ENCODE results near the gene WDR41. TPM values are rescaled to one million over a fixed set of nuclear protein-coding genes. Genes with fewer than 3 reads are reported as not detected.

The WDR41 gene
- total RNA-seq, 4 donors from 2014 or later = 23.2 to 55.7 (median 33.2) TPM

DNA sequence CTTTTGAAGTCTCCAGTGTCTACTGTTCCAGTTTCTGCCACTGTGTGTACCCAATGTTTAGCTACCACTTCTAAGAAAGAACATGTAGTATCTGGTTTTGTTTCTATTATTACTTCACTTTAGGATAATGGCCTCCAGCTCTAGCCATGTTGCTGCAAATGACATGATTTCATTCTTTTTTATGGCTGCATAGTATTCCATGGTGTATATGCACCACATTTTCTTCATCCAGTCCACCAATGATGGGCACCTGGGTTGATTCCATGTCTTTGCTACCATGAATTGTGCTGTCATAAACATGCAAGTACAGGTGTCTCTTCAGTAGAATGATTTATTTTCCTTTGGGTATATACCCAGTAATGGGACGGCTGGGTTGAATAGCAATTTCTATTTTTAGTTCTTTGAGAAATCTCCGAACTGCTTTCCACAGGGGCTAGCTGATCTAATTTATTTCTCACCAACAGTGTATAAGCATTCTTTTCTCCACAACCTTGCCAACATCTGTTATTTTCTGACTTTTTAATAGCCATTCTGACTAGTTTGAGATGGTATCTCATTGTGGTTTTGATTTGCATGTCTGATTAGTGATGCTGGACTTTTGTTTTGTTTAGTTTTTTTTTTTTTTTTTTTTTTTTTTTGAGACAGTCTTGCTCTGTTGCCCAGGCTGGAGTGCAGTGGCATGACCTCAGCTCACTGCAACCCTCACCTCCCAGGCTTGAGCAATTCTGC, 68.9 kb downstream of the WDR41 start:
- 40 to 52% methylated on average over 2 of the region's 2 CpGs for WGBS, 2 donors (ENCODE audit: low coverage in 1 of 2)
- Histone ChIP-seq H3K9me3 (no peaks in the 10 kb centered on the region), H3K4me3 (no peak overlapping the region), H3K27me3 (no peaks in the 10 kb centered on the region), H3K36me3 (peaks cover 0 to 20% of the 10 kb centered on the region in 2 donors), H3K4me1 (peaks cover 0 to 26% (median 7%) of the 10 kb centered on the region in 3 donors), H3K27ac (no peak overlapping the region)
- TF ChIP-seq POLR2A (IDR thresholded peaks at IDR 0.05) = no peak
- TF ChIP-seq, protein P1, sequence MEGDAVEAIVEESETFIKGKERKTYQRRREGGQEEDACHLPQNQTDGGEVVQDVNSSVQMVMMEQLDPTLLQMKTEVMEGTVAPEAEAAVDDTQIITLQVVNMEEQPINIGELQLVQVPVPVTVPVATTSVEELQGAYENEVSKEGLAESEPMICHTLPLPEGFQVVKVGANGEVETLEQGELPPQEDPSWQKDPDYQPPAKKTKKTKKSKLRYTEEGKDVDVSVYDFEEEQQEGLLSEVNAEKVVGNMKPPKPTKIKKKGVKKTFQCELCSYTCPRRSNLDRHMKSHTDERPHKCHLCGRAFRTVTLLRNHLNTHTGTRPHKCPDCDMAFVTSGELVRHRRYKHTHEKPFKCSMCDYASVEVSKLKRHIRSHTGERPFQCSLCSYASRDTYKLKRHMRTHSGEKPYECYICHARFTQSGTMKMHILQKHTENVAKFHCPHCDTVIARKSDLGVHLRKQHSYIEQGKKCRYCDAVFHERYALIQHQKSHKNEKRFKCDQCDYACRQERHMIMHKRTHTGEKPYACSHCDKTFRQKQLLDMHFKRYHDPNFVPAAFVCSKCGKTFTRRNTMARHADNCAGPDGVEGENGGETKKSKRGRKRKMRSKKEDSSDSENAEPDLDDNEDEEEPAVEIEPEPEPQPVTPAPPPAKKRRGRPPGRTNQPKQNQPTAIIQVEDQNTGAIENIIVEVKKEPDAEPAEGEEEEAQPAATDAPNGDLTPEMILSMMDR (IDR thresholded peaks at IDR 0.05) = no peak
- no peak for TF ChIP-seq POLR2AphosphoS5 (IDR thresholded peaks at IDR 0.05)
- no peak for TF ChIP-seq EP300 (IDR thresholded peaks at IDR 0.05)
- no peak for ATAC-seq

DNA sequence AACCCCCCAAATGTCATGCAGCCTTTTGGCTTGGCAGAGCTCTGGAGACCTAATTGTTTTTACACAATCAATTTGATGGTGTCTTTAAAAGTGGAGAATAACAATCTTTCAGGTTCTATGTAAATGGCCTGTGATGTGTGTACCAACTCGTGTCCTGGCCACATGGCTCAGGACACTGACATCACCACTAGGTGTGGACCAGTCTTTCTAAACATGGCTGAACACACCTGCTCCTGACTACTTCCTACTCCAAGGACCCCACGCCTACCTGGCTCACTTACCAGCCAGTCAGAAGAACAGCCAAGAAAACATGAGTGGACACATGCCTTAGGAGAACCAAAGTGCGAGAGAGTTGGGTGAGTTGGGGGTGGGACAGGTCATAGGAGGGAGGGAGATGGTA, 71.2 kb downstream of the WDR41 start:
- H3K27me3 ChIP-seq = peaks cover 10% of the 10 kb centered on the region
- H3K36me3 ChIP-seq = peaks cover 0 to 12% of the 10 kb centered on the region in 2 donors
- TF ChIP-seq POLR2A (IDR thresholded peaks at IDR 0.05) (no peak), POLR2AphosphoS5 (IDR thresholded peaks at IDR 0.05) (no peak), EP300 (IDR thresholded peaks at IDR 0.05) (no peak)
- TF ChIP-seq, protein P1 (IDR thresholded peaks at IDR 0.05) = no peak
- peaks cover 0 to 5% (median under 1%) of the 10 kb centered on the region in 3 donors for H3K4me1 ChIP-seq
- no peak overlapping the region for H3K27ac ChIP-seq
- 40 to 74% methylated on average over 2 of the region's 3 CpGs for WGBS, 2 donors (ENCODE audit: low coverage in 1 of 2)
- H3K9me3 ChIP-seq = no peaks in the 10 kb centered on the region
- no peak overlapping the region for H3K4me3 ChIP-seq
- ATAC-seq = no peak

DNA sequence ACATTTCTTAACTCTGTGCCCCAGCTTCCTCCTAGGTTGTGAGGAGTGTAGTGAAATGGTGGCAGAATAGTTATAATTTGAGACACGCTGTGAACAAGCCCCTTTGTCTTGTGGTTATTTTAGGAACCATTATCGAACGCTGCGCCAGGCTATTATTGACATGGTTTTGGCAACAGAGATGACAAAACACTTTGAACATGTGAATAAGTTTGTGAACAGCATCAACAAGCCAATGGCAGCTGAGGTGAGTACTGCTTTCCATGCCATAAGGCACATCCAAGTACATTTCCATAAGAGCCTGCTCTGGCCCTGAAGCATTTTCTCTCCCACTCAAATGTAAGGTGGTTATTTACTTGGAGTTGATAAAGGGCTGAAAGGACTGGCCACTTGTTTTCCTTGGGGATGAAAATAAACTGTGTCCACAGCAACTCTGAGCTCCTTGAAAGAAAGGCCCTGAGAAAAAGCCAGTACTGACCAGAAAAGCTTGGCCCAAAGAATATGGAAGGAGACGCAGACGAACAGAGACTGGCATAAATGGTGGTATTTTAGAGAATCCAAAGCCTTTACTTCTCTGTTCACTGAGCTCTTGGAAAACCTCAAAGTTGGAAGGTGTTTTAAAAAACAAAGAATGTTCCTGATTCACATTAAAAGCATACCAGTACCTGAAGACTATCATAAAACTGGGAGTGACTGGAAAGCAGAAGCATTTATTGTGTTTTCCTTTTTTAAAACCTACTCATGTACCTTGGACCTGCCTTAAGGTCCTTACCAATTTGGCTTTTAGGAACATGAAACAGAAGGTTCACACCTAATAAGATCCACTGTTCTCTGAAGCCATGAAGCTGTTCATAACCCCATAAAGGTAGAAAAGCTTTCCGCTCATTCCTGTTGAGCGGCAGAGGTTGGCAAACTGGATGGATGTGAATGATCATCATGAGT, 72.2 kb downstream of the WDR41 start:
- no peaks in the 10 kb centered on the region for H3K9me3 ChIP-seq
- no peak for ATAC-seq
- no peak overlapping the region for H3K4me3 ChIP-seq
- H3K36me3 ChIP-seq = peaks cover 0 to 3% of the 10 kb centered on the region in 2 donors
- no peaks in the 10 kb centered on the region for H3K4me1 ChIP-seq
- 81 to 82% methylated on average over 6 to 8 of the region's 8 CpGs for WGBS, 2 donors (ENCODE audit: low coverage in 1 of 2)
- peaks cover 10% of the 10 kb centered on the region for H3K27me3 ChIP-seq
- no peak overlapping the region for H3K27ac ChIP-seq
- TF ChIP-seq POLR2AphosphoS5 (IDR thresholded peaks at IDR 0.05) (no peak), EP300 (IDR thresholded peaks at IDR 0.05) (no peak)
- TF ChIP-seq, protein P1 (IDR thresholded peaks at IDR 0.05) = no peak

DNA sequence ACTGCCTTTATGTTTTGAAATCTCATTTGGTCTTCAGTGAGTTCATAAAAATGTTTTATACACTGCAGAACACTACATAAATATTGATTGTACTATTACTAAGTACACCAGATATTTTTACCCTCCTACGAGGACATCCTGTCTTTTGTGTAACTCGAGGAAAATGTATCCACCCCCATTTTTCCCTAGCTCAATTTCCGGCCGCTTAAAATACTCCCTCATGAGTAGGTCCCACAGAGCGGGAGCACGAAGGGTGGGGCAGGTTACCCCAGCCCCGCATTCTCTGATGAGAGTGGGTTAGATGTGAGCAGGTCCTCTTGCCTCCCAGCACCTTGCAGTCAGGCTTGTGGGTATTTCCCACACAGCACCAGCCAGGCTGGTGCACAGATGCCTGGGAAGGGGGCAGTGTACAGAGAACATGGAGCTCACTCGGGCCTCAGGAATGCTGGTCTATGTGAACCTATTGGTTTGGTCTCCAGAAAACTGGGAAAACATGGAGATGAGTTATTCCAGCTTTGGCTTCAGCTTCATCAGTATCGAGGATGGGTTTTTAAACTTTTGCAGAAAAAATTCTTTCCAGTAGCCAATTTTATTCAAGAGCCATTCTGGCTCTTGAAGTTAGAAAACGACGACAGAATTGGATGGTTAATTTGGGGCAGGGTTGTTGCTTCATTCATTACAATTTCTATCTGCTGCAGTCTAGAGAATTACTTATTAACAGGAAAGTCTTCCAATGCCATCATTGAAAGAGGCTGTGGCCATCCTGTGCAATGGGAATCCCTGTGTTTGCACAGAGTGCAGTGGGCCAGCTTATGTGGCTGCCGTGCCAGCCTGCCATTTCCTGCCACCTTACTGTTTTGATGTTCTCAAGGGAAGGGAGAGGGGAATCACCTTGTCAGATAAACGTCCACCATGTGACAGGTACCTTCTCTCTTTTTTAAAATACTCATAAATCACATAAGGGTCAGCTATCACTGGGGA, 73.2 kb downstream of the WDR41 start:
- Histone ChIP-seq H3K36me3 (no peaks in the 10 kb centered on the region), H3K4me1 (no peaks in the 10 kb centered on the region), H3K4me3 (no peak overlapping the region), H3K27me3 (peaks cover 10% of the 10 kb centered on the region), H3K9me3 (no peaks in the 10 kb centered on the region), H3K27ac (no peak overlapping the region)
- no peak for ATAC-seq
- whole genome bisulfite sequencing, 2 donors (ENCODE audit: low coverage in 1 of 2) = 54 to 74% methylated on average over 8 to 9 of the region's 13 CpGs
- TF ChIP-seq, protein P1 (IDR thresholded peaks at IDR 0.05) = no peak
- no peak for TF ChIP-seq POLR2A (IDR thresholded peaks at IDR 0.05)
- TF ChIP-seq EP300 (IDR thresholded peaks at IDR 0.05) = no peak
